Right lobe of liver (tissue), 6 donors: ENCODE measurements around the gene CD244. TPM values are rescaled to one million over a fixed set of nuclear protein-coding genes. Genes with fewer than 3 reads are reported as not detected.
A peak's percentile ranks its signal among the peaks of the same experiment; 100 is the strongest.

Experiments used
- ATAC-seq, 4 donors: fragments of 200-7000 bp; cut with Tn5 transposase; one replicate each; pipeline ENCODE4 v1.9.1; 2020; ENCODE audit warnings: mild to moderate bottlenecking in 4 of 4, moderate library complexity in 4 of 4
- DNase-seq, 3 donors: peaks; one replicate each; pipeline ENCODE4 v3.0.0-alpha.2; 2020
- H3K27ac ChIP-seq, 3 donors: fragments of 200-600 bp; one replicate each; pipeline ENCODE4 v1.8.0; 2022
- H3K27me3 ChIP-seq, 2 donors: fragments of 200-600 bp; one replicate each; pipeline ENCODE4 v1.8.0; 2022
- H3K36me3 ChIP-seq, 4 donors: fragments of 200-600 bp; sonication (generic) in 1 of 4; one replicate each; pipeline versions ENCODE4 v1.5.1 to v1.8.0; 2017 to 2022; ENCODE audit warnings: control low read depth in 1 of 4
- H3K4me1 ChIP-seq, 4 donors: fragments of 200-600 bp; sonication (generic) in 1 of 4; one replicate each; pipeline versions ENCODE4 v1.5.1 to v1.8.0; 2017 to 2022; ENCODE audit warnings: control low read depth in 1 of 4
- H3K4me3 ChIP-seq, 3 donors: fragments of 200-600 bp; one replicate each; pipeline ENCODE4 v1.8.0; 2022
- H3K9me3 ChIP-seq, 4 donors: fragments of 200-600 bp; sonication (generic) in 1 of 4; one replicate each; pipeline versions ENCODE4 v1.5.1 to v1.8.0; 2017 to 2022; ENCODE audit warnings: control low read depth in 1 of 4
- POLR2A ChIP-seq: fragments of 450-650 bp; IDR thresholded peaks from one replicate; pipeline ENCODE4 v1.6.1; 2017; ENCODE audit warnings: antibody characterized with exemption, mild to moderate bottlenecking
- WGBS: methylation state at CpG from one replicate; pipeline ENCODE4 v1.1.6; 2018; ENCODE audit warnings: low coverage, low lambda C conversion rate; ENCODE audit not compliant: insufficient coverage; ENCODE audit errors: missing lambda C conversion rate; 5-methylcytosine and 5-hydroxymethylcytosine counted together
- intact Hi-C, 2 donors: fragments of 100-400 bp; cut with DNase I; formaldehyde crosslinking; loops; one replicate each; pipeline versions ENCODE4 v1.11.2 to v1.14.1; 2022
- total RNA-seq, 6 experiments: library from RNA; depleted of rRNA in 2 of 6; stranded (reverse); fragments of >200 nt in 2 of 6; fragmentation: NEBNext Ultra II Directional in 3 of 6; extraction: Animal tissue kit (Norgen Biotek cat#: 25700) in 3 of 6; gene quantifications; one replicate each; pipeline versions ENCODE4 v1.1.0 to v1.2.4, GENCODE V29; 2016 to 2023
- TF ChIP-seq, protein P1 (sequence below), 4 donors: fragments of 200-600 bp in 3 of 4; fragments of 450-650 bp in 1 of 4; IDR thresholded peaks; one replicate each; pipeline versions ENCODE4 v1.5.1 to v1.8.0; 2016 to 2022; ENCODE audit warnings: antibody characterized with exemption in 4 of 4, mild to moderate bottlenecking in 2 of 4
- donor health status: DM: no; HTN: yes; CAD: no.
- donor health status: DM: no; HTN: no; CAD: no.
- donor health status: DM: no; HTN: no; CAD: no.
- donor health status: DM: no; HTN: yes; CAD: no.
- donor health status: DM: no; HTN: yes; CAD: no.

Gene CD244
- total RNA-seq, 6 experiments from 2014 or later: 0.88 to 2.0 (median 1.2) TPM

DNA sequence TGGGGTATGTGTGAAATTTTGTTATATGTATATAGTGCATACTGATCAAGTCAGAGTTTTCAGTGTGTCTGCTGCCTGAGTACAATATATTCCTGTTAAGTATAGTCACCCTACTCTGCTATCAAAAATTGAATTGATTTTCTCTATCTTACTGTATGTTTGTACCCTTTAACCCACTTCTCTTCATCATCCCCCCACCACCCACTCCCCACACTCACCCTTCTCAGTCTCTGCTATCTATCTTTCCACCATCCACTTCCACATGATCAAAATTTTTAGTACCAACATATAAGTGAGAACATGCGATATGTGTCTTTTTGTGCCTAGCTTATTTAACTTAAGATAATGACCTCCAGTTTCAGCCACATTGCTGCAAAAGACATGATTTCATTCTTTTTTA, 62.5 kb downstream of the CD244 start:
- TF ChIP-seq POLR2A: no peak
- TF ChIP-seq, protein P1, sequence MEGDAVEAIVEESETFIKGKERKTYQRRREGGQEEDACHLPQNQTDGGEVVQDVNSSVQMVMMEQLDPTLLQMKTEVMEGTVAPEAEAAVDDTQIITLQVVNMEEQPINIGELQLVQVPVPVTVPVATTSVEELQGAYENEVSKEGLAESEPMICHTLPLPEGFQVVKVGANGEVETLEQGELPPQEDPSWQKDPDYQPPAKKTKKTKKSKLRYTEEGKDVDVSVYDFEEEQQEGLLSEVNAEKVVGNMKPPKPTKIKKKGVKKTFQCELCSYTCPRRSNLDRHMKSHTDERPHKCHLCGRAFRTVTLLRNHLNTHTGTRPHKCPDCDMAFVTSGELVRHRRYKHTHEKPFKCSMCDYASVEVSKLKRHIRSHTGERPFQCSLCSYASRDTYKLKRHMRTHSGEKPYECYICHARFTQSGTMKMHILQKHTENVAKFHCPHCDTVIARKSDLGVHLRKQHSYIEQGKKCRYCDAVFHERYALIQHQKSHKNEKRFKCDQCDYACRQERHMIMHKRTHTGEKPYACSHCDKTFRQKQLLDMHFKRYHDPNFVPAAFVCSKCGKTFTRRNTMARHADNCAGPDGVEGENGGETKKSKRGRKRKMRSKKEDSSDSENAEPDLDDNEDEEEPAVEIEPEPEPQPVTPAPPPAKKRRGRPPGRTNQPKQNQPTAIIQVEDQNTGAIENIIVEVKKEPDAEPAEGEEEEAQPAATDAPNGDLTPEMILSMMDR (IDR thresholded peaks at IDR 0.05): no peak
- no peaks in the 10 kb centered on the region for H3K27me3 ChIP-seq
- DNase-seq (no peak), ATAC-seq (no peak)
- no peaks in the 10 kb centered on the region for H3K36me3 ChIP-seq
- no peaks in the 10 kb centered on the region for H3K4me1 ChIP-seq
- no peak overlapping the region for H3K27ac ChIP-seq
- H3K4me3 ChIP-seq: no peak overlapping the region
- intact Hi-C loops: no loop called here
- H3K9me3 ChIP-seq: no peaks in the 10 kb centered on the region
- 100% methylated on average over 1 of the region's 1 CpG for WGBS

DNA sequence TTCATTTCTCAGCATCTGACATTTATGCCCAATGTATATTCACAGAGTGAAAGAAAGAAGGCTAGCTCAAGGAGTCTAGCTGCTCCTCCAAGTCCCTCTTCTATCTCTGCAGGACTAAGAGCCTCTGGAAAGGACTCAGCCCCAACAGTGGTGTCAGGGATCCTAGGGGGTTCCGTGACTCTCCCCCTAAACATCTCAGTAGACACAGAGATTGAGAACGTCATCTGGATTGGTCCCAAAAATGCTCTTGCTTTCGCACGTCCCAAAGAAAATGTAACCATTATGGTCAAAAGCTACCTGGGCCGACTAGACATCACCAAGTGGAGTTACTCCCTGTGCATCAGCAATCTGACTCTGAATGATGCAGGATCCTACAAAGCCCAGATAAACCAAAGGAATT, 63.0 kb downstream of the CD244 start:
- Histone ChIP-seq H3K4me1 (no peaks in the 10 kb centered on the region), H3K4me3 (no peak overlapping the region), H3K9me3 (no peaks in the 10 kb centered on the region), H3K27ac (no peak overlapping the region), H3K36me3 (no peaks in the 10 kb centered on the region), H3K27me3 (no peaks in the 10 kb centered on the region)
- ATAC-seq (no peak), DNase-seq (no peak)
- TF ChIP-seq, protein P1 (IDR thresholded peaks at IDR 0.05): no peak
- no peak for TF ChIP-seq POLR2A
- WGBS: 91% methylated on average over 4 of the region's 5 CpGs
- intact Hi-C loops: no loop called here

DNA sequence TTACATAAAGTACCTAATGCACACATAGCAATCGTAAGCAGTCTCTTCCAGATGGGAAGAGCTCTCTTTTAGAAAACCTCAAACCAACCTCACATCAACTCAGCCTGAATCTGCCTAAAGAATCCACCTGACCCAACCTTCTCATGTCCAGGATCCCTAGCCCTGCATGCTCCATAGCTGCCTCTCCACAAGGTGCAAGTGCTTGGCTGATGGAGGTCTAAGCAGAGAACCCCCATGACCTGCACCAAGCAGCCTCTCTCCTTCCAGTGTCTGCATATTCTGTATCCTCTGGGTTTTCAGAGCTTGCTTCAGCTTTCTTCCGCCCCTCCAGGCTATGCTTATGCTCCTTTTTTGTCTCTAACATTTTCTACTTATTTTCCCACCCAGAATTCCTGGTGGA, 64.2 kb downstream of the CD244 start:
- intact Hi-C loops: no loop called here
- no peak overlapping the region for H3K4me3 ChIP-seq
- ATAC-seq (no peak), DNase-seq (no peak)
- H3K4me1 ChIP-seq: no peaks in the 10 kb centered on the region
- no peaks in the 10 kb centered on the region for H3K9me3 ChIP-seq
- WGBS: 78% methylated on average over 2 of the region's 2 CpGs
- TF ChIP-seq, protein P1 (IDR thresholded peaks at IDR 0.05): no peak
- no peak for TF ChIP-seq POLR2A
- no peak overlapping the region for H3K27ac ChIP-seq
- H3K36me3 ChIP-seq: no peaks in the 10 kb centered on the region
- no peaks in the 10 kb centered on the region for H3K27me3 ChIP-seq

DNA sequence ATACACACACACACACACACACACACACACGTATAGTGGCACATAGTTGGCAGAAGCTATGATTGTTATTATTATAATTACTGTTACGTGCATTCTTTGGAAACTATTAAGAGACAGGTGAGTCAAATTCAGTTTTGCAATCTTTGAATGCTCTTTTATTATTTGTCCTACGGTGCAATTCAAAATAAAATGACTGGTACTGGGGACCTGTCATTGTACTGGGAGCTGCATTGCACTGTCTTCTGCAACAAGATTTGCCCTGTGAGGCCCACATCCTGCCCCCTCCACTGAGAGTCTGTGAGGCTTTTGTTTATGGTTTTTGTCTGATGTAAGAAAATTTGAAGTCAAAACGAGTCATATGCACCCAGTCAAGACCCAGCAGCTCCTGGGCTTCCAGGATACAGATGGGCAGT, 64.8 kb downstream of the CD244 start:
- no peaks in the 10 kb centered on the region for H3K9me3 ChIP-seq
- no peaks in the 10 kb centered on the region for H3K4me1 ChIP-seq
- no peaks in the 10 kb centered on the region for H3K36me3 ChIP-seq
- intact Hi-C loops: no loop called here
- ATAC-seq (peak in 2 of 4 donors; percentile 28 to 36), DNase-seq (no peak)
- 25% methylated on average over 3 of the region's 4 CpGs for WGBS
- H3K4me3 ChIP-seq: no peak overlapping the region
- TF ChIP-seq POLR2A: no peak
- TF ChIP-seq, protein P1 (IDR thresholded peaks at IDR 0.05): no peak
- H3K27ac ChIP-seq: no peak overlapping the region
- no peaks in the 10 kb centered on the region for H3K27me3 ChIP-seq

DNA sequence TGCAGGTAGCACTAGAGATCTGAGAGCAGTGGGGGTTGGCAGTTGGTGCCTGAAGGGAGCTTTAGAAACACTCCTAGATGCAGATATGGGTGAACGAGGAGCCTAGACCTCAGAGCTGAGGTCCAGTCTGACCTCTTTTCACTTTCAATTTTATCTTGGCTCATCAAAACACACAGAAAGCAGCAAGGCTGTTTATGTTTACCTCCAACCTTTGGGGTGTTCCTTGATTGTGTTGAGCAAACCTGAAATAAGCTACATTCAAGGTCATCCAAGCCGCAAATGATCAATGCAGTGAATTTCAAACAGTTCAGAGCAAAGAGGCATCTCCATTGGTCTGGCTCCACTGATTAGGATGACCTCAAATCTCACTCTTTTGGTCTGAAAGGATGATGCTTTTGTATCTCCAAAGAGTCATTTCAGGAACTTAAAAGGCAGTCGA, 65.4 kb downstream of the CD244 start:
- intact Hi-C loops: no loop called here
- Histone ChIP-seq H3K36me3 (no peaks in the 10 kb centered on the region), H3K27ac (no peak overlapping the region), H3K4me1 (no peaks in the 10 kb centered on the region), H3K27me3 (no peaks in the 10 kb centered on the region), H3K9me3 (no peaks in the 10 kb centered on the region), H3K4me3 (no peak overlapping the region)
- ATAC-seq (no peak), DNase-seq (no peak)
- no peak for TF ChIP-seq POLR2A
- TF ChIP-seq, protein P1 (IDR thresholded peaks at IDR 0.05): no peak
- WGBS: 35% methylated on average over 2 of the region's 3 CpGs
